RWPE1 (cell line): ENCODE results near the gene ITPK1.
A peak's percentile ranks its signal among the peaks of the same experiment; 100 is the strongest.

Experiments
- CTCF ChIA-PET: fragments of 350-600 bp; sonication (Branson Sonifier 250); formaldehyde crosslinking; extraction: SDS; loops from one replicate; lab custom pipeline; 2021; lab: Yijun Ruan, JAX
- POLR2A ChIA-PET: fragments of 400-600 bp; formaldehyde crosslinking; extraction: SDS; loops from one replicate; lab custom pipeline; 2020; ENCODE audit warnings: antibody characterized with exemption; ENCODE audit not compliant: low non-redundant PET; lab: Yijun Ruan, JAX
- DNase-seq: peaks from one replicate; pipeline ENCODE4 v3.0.0; 2012; ENCODE audit warnings: low spot score
- H3K27ac ChIP-seq: fragments of 450-650 bp; 2 replicates; pipeline ENCODE4 v1.5.1; 2017
- TF ChIP-seq, protein P1 (sequence below): fragments of 450-650 bp; conservative IDR thresholded peaks from 2 replicates; pipeline ENCODE4 v1.5.1; 2017; ENCODE audit warnings: low read depth, mild to moderate bottlenecking

The ITPK1 gene

DNA sequence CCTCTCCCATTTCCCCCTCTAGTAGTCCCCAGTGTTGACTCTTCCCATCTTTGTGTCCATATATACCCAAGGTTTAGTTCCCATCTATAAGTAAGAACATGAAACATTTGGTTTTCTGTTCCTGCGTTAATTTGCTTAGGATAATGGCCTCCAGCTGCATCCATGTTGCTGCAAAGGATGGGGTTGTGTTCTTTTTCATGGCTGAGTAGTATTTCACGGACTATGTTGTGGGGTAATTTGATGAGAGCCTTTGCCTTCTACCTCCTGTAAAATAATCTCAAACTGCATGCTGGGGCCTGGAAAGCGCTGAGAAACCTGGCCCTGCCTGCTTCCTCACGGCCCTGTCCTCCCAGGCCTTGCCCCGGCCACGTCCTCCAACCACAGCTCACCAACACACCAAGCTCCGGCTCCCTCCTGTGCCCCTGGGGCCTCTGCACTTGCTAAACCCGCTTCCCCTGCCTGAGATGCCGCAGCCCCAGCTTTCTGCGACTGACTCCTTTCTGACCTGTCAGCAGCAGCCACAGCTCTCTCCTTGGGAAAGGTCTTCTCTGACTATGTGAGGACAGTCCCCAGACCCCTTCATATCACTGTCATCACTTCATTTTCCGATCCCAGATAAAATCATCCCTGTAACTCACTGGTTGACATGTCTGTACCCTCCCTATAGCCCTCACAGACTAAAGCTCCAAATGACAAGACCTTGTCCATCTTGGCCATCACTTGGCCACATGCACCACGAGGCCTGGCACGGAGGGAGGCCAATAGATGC is 19.8 kb downstream of the ITPK1 start:
- H3K27ac ChIP-seq = peak overlapping the region; percentile 9; the same call in 1 of the 2 replicates
- no peak for DNase-seq
- POLR2A ChIA-PET = no interaction called here
- TF ChIP-seq, protein P1, sequence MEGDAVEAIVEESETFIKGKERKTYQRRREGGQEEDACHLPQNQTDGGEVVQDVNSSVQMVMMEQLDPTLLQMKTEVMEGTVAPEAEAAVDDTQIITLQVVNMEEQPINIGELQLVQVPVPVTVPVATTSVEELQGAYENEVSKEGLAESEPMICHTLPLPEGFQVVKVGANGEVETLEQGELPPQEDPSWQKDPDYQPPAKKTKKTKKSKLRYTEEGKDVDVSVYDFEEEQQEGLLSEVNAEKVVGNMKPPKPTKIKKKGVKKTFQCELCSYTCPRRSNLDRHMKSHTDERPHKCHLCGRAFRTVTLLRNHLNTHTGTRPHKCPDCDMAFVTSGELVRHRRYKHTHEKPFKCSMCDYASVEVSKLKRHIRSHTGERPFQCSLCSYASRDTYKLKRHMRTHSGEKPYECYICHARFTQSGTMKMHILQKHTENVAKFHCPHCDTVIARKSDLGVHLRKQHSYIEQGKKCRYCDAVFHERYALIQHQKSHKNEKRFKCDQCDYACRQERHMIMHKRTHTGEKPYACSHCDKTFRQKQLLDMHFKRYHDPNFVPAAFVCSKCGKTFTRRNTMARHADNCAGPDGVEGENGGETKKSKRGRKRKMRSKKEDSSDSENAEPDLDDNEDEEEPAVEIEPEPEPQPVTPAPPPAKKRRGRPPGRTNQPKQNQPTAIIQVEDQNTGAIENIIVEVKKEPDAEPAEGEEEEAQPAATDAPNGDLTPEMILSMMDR = no peak
- CTCF ChIA-PET = interaction anchor here (0.5 to 1.1 kb wide), 3 partner anchors 8 to 495 kb away, joined by 3 to 4 read pairs (median 3); no protein-coding TSS in a partner anchor

DNA sequence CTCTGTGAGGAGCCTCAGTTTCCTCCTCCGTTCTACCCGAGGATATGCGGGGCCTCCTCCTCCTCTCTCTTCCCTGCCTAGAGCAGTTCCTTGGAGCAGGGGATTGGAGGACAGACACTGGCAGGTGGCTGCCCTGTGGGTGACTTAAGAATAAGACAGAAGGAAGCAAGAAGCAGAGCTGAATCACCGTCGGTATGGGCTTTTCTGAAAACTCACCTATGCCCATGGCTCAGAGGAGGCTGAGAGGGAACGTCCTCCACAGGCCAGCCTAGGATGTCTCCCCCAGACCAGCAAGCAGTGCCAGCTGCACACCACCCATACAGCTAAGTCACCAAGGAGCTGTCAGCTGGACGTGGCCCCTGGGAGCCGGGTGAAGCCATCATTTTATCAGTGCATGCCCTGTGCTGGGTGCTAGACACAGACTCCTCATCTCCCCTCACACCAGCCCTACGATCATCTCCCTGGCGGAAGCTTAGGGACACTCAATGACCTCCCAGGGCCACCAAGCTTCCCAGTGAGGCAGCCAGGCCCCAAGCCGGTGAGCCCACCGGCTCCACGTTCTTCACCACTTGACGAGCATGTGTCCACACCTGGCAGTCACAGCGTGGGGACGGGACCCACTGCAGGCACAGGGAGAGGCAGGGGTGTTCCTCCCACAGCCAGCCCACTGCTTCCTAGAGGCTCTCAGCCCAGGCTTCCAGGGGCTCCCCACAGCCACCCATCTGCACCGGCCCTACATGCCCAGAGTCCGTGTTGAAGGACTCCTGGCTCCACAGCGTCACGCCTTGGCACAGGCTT is 21.4 kb downstream of the ITPK1 start:
- CTCF ChIA-PET = no interaction called here
- POLR2A ChIA-PET = no interaction called here
- DNase-seq = no peak
- TF ChIP-seq, protein P1 = no peak
- H3K27ac ChIP-seq = peak overlapping the region; percentile 59

DNA sequence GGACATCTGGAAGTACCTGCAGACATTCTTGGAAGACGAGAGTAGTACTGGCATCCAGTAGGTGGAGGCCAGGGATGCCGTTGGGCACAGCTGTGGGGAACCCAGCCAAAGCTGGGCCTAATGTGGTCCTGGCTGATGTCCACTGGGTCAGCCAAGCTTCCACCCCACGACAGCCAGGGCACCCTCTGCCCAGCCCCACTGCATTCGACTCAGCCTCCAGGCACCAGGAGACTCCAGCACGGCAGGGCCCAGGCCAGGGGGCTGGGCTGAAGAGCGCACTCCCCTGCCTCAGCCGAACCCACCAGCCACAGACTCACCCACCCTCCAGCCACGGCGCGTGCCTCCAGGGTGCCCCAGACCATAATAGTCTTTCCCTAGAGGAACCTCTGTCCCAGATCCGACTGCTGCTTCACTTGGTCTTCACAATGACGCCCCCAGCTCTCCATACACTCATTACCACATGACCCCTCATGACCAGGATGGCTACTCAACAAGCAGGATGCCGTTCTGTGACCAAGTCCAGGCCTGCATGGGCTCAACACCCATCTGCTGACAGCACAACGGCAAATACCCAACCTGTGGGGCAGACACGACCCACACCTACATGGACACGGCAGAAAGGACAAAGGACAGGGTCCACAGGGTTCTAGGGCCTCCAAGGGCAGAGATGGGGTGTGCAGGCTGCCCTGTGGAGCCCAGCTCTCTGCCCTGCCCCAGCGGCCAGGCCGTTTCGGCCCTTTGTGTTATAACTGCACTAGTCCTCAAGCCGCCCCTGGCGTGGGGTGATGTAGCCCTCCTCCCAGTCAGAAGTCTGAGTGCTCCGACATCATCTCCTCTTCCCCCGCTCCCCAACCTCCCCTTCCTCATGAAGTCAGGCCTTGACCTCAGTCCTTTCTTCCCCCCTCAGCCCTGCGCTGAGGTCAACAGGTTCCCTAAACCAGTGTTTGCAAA is 22.8 kb downstream of the ITPK1 start:
- no peak for DNase-seq
- POLR2A ChIA-PET = no interaction called here
- TF ChIP-seq, protein P1 = no peak
- H3K27ac ChIP-seq = peak overlapping the region; percentile 59
- CTCF ChIA-PET = no interaction called here

DNA sequence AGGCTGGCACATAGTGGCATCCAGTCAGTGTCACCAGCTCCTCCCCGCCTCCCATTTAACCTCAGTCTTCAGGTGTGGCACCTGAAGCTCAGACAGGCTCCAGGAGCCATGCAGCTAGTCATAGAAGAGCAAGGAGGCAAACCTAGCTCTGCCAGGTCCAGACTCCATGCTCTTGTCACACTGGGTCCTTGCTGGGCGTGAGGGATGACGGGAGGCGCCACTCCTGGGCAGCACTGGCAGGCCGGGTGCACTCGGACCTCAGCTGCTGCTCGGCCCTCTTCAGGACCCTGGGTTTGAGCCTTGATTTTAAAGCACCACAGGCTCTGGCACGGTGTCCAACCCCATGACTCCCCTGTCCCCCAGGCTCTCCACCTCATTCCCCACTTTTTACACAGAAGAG is 24.1 kb downstream of the ITPK1 start:
- DNase-seq = no peak
- H3K27ac ChIP-seq = peak overlapping the region; percentile 59
- ChIA-PET CTCF (interaction anchor here (0.6 kb wide), 1 partner anchor 115 kb away, joined by 3 read pairs; no protein-coding TSS in a partner anchor), POLR2A (no interaction called here)
- TF ChIP-seq, protein P1 = no peak

DNA sequence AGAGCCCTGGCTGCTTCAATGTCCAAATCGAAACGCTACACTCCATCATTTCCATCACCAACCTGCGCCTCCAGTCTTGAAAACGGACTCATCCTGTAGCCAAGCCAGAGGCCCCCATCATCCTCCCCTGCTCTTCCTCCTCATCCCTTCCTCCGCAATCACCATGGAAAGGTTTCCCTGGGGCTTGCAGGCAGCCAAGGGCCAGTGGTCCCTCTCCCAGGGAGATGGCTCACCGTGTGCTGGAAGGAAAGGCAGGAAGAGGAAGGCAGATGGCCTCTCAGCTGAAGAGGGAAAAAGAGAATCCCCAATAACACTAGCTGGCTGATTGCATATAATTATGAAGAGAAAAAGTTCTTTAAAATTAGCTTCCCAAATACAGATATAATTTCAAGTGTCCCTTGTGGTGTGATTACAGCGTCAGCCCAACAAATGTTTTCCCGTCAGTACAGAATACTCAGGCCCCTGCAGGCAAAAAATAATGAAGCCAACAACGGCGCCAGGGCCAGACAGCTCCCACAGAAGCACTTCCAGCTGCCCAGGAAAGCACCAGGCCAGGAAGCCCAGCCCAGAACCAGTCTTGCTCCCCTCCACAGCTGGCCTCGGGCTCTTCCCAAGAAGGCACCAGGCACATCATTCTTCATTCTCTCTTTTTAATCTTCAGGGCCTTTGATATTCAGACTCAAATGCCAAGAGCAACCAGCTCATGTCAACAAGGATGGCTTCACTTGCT is 24.7 kb downstream of the ITPK1 start:
- POLR2A ChIA-PET = no interaction called here
- TF ChIP-seq, protein P1 = no peak
- CTCF ChIA-PET = interaction anchor here (0.6 to 2.8 kb wide), 4 partner anchors 18 to 139 kb away, joined by 3 to 8 read pairs (median 3); no protein-coding TSS in a partner anchor
- no peak for DNase-seq
- peak overlapping the region; percentile 59 for H3K27ac ChIP-seq
